ENCODE results near the gene NANOG. TPM values are rescaled to one million over a fixed set of nuclear protein-coding genes. Genes with fewer than 3 reads are reported as not detected.
"Not testable (repeated sequence)": the region's sequence is repeated elsewhere in the genome, so short reads cannot be mapped to it uniquely, and the experiment has no call there.

Gene NANOG
- total RNA-seq, 1 donor from 2014 or later: not detected

DNA sequence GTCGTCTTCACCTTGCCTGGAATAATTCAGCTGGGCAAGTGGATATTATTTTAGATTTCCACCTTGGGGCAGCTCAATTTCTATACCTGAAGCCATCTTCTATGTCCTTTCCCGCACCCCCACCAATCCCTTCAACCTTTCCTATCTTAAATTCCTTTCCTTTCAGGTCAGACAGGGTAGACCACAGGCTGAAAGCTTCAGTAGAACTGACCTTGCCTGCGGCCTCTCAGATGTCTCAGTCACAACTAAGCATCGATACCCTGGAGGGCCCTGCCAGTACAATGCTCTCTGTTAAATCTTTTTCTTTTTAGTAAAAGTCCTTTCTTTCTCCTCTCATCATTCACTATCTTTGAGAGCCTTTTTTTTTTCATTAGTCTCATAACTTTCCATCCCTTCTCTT, 44.6 kb downstream of the NANOG start:
- DNase-seq: no peak
- ATAC-seq: no peak
- intact Hi-C loops (cut with DNase I): no loop called here
- TF ChIP-seq, protein P1, sequence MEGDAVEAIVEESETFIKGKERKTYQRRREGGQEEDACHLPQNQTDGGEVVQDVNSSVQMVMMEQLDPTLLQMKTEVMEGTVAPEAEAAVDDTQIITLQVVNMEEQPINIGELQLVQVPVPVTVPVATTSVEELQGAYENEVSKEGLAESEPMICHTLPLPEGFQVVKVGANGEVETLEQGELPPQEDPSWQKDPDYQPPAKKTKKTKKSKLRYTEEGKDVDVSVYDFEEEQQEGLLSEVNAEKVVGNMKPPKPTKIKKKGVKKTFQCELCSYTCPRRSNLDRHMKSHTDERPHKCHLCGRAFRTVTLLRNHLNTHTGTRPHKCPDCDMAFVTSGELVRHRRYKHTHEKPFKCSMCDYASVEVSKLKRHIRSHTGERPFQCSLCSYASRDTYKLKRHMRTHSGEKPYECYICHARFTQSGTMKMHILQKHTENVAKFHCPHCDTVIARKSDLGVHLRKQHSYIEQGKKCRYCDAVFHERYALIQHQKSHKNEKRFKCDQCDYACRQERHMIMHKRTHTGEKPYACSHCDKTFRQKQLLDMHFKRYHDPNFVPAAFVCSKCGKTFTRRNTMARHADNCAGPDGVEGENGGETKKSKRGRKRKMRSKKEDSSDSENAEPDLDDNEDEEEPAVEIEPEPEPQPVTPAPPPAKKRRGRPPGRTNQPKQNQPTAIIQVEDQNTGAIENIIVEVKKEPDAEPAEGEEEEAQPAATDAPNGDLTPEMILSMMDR (IDR thresholded peaks at IDR 0.05): no peak
- Histone ChIP-seq H3K9me3 (no peaks in the 10 kb centered on the region), H3K4me3 (no peak overlapping the region), H3K27ac (no peak overlapping the region), H3K27me3 (peaks cover 6% of the 10 kb centered on the region), H3K4me1 (no peaks in the 10 kb centered on the region), H3K36me3 (no peaks in the 10 kb centered on the region)

GRCh38 chr12:7834701-7835100, 45.5 kb downstream of the NANOG start:
- DNase-seq (no peak), ATAC-seq (peak; percentile 54)
- TF ChIP-seq, protein P1 (IDR thresholded peaks at IDR 0.05): no peak
- H3K4me1 ChIP-seq: no peaks in the 10 kb centered on the region
- H3K4me3 ChIP-seq: no peak overlapping the region
- no peaks in the 10 kb centered on the region for H3K36me3 ChIP-seq
- intact Hi-C loops (cut with DNase I): no loop called here
- H3K27ac ChIP-seq: no peak overlapping the region
- peaks cover 6% of the 10 kb centered on the region for H3K27me3 ChIP-seq
- no peaks in the 10 kb centered on the region for H3K9me3 ChIP-seq

- no peaks in the 10 kb centered on the region for H3K36me3 ChIP-seq
- DNase-seq (no peak), ATAC-seq (no peak)
- no peak overlapping the region for H3K27ac ChIP-seq
- no peaks in the 10 kb centered on the region for H3K4me1 ChIP-seq
- peaks cover 6% of the 10 kb centered on the region for H3K27me3 ChIP-seq
- intact Hi-C loops (cut with DNase I): no loop called here
- TF ChIP-seq, protein P1 (IDR thresholded peaks at IDR 0.05): no peak
- H3K4me3 ChIP-seq: no peak overlapping the region
- no peaks in the 10 kb centered on the region for H3K9me3 ChIP-seq
Measured at GRCh38 chr12:7835116-7835515, 45.9 kb downstream of the NANOG start.

- no peak overlapping the region for H3K27ac ChIP-seq
- H3K9me3 ChIP-seq: no peaks in the 10 kb centered on the region
- DNase-seq (no peak), ATAC-seq (no peak)
- intact Hi-C loops (cut with DNase I): no loop called here
- H3K36me3 ChIP-seq: no peaks in the 10 kb centered on the region
- peaks cover 6% of the 10 kb centered on the region for H3K27me3 ChIP-seq
- TF ChIP-seq, protein P1 (IDR thresholded peaks at IDR 0.05): no peak
- no peaks in the 10 kb centered on the region for H3K4me1 ChIP-seq
- no peak overlapping the region for H3K4me3 ChIP-seq
Measured at GRCh38 chr12:7835766-7836165, 46.6 kb downstream of the NANOG start.

DNA sequence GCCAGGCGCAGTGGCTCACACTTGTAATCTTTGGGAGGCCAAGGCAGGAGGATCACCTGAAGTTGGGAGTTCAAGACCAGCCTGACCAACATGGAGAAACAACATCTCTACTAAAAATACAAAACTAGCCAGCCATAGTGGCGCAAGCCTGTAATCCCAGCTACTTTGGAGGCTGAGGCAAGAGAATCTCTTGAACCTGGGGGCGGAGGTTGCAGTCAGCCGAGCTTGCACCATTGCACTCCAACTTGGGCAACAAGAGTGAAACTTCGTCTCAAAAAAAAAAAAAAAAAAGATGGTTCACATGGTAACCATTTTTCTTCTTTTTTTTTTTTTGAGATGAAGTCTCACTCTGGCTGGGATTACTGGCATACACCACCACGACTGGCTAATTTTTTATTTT, 48.2 kb downstream of the NANOG start:
- no peaks in the 10 kb centered on the region for H3K9me3 ChIP-seq
- no peaks in the 10 kb centered on the region for H3K27me3 ChIP-seq
- no peaks in the 10 kb centered on the region for H3K36me3 ChIP-seq
- H3K4me3 ChIP-seq: no peak overlapping the region
- no peaks in the 10 kb centered on the region for H3K4me1 ChIP-seq
- intact Hi-C loops (cut with DNase I): no loop called here
- TF ChIP-seq, protein P1 (IDR thresholded peaks at IDR 0.05): no peak
- peak; percentile 79 for DNase-seq
- H3K27ac ChIP-seq: no peak overlapping the region
- peak; percentile 36 for ATAC-seq

DNA sequence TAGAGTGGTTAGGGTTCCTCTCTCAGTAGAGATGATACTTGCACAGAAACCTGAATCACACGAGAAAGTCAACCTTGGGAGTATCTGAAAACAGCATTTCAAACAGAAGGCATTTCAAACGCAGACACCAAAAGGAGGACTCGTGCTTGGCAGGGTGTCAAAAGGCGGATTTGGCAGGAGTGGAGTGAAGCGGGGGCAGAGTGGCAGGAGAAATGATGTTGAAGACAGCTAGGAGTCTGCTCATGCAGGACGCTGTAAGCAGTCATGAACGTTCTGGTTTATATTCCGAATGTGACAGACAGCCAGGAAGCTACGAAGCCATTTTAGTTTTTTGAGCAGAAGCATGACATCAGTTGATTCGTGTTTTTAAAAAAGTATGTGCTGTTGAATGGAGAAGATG, 50.0 kb downstream of the NANOG start:
- H3K9me3 ChIP-seq; intact Hi-C loops (cut with DNase I); H3K4me1 ChIP-seq; H3K27ac ChIP-seq; H3K27me3 ChIP-seq; H3K4me3 ChIP-seq; H3K36me3 ChIP-seq; DNase-seq: not testable (repeated sequence)
- ATAC-seq: peak; percentile 31

- not testable (repeated sequence) for H3K36me3 ChIP-seq, DNase-seq, H3K27ac ChIP-seq
Measured at GRCh38 chr12:7839848-7840247, 50.6 kb downstream of the NANOG start.

GRCh38 chr12:7842444-7842843, 53.2 kb downstream of the NANOG start:
- H3K4me1 ChIP-seq; intact Hi-C loops (cut with DNase I); H3K27me3 ChIP-seq; DNase-seq; H3K9me3 ChIP-seq; H3K4me3 ChIP-seq; ATAC-seq; H3K36me3 ChIP-seq; H3K27ac ChIP-seq: not testable (repeated sequence)

More at GRCh38 chr12:7839848-7840247, 50.6 kb downstream of the NANOG start:
- intact Hi-C loops (cut with DNase I); H3K4me3 ChIP-seq; H3K27me3 ChIP-seq; H3K9me3 ChIP-seq; H3K4me1 ChIP-seq; ATAC-seq: not testable (repeated sequence)

- H3K4me3 ChIP-seq; H3K27ac ChIP-seq; DNase-seq; ATAC-seq; intact Hi-C loops (cut with DNase I); H3K9me3 ChIP-seq; H3K27me3 ChIP-seq; H3K36me3 ChIP-seq; H3K4me1 ChIP-seq: not testable (repeated sequence)
Measured at GRCh38 chr12:7843149-7843548, 53.9 kb downstream of the NANOG start.

DNA sequence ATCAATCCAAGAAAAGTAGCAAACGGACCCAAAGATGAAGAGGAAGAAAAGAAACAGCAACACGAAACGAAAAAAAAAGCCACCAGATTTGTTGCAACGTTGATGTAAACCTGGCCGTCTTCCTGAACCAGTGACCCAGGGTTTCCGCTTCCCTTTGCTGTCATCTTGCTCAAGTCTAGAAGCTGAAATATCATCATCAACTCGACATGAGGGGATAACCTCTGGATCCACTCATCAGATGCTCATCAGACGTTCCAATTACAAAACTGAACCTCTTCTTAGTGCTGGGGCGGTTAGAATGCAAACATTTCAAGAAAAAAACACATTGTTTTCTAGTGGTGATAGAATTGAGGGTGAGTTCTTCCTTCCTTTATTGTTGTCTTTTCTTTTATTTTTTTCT, 54.4 kb downstream of the NANOG start:
- peak; percentile 79 for ATAC-seq
- DNase-seq; H3K4me3 ChIP-seq; H3K36me3 ChIP-seq; intact Hi-C loops (cut with DNase I); H3K4me1 ChIP-seq; H3K27ac ChIP-seq; H3K27me3 ChIP-seq; H3K9me3 ChIP-seq: not testable (repeated sequence)

Data from upper lobe of right lung (tissue), 1 donor.